Endothelial cell of umbilical vein (primary cell): ENCODE results near the gene WDR6. TPM values are rescaled to one million over a fixed set of nuclear protein-coding genes. Genes with fewer than 3 reads are reported as not detected.

Experiments used
- BruUV-seq: library from RNA; stranded (reverse); fragments of 400-500 nt; replicated peaks from 2 replicates; lab custom pipeline; 2021; lab: Mats Ljungman, UMichigan
- CTCF ChIA-PET: fragments of 300-600, 350-600 bp; sonication (Branson Sonifier 250); formaldehyde crosslinking; loops from one replicate; lab custom pipeline; 2021; ENCODE audit warnings: antibody characterized with exemption, inconsistent platforms; lab: Charles Lee
- POLR2A ChIA-PET: fragments of 300-600, 350-600 bp; sonication (Branson Sonifier 250); formaldehyde crosslinking; loops from one replicate; lab custom pipeline; 2021; ENCODE audit warnings: antibody characterized with exemption, inconsistent platforms; lab: Charles Lee
- DNase-seq: peaks from one replicate; pipeline ENCODE4 v3.0.0-alpha.2; 2011; ENCODE audit warnings: low read depth, low spot score
- FAIRE-seq: peaks from 2 replicates; lab custom pipeline; 2011; peaks lifted over from hg19 to GRCh38; lab: Jason Lieb, UNC
- H2AFZ ChIP-seq: 2 replicates; pipeline ENCODE4 v1.6.0; 2012; ENCODE audit warnings: low read depth, low read length, control low read depth, inconsistent platforms
- H3K27ac ChIP-seq: 2 replicates; pipeline ENCODE4 v1.5.1; 2011; ENCODE audit warnings: low read depth, mild to moderate bottlenecking, control low read depth, low read length, moderate library complexity; ENCODE audit not compliant: insufficient read depth
- H3K27me3 ChIP-seq, 2 experiments: 2 replicates each; pipeline versions ENCODE4 v1.6.0 to v1.6.1; 2011; ENCODE audit warnings: low read length in 2 of 2, mixed read lengths in 1 of 2; ENCODE audit not compliant: control insufficient read depth in 2 of 2, insufficient read depth in 2 of 2
- H3K36me3 ChIP-seq, 2 experiments: 2 replicates in 1 of 2; 3 replicates in 1 of 2; pipeline ENCODE4 v1.5.1; 2011; ENCODE audit warnings: low read length in 2 of 2, mild to moderate bottlenecking in 1 of 2, moderate library complexity in 1 of 2; ENCODE audit not compliant: control insufficient read depth in 2 of 2, insufficient read depth in 2 of 2; ENCODE audit errors: extremely low read depth in 1 of 2
- H3K4me1 ChIP-seq: 3 replicates; pipeline ENCODE4 v1.5.1; 2011; ENCODE audit warnings: mild to moderate bottlenecking, low read length; ENCODE audit not compliant: control insufficient read depth, insufficient read depth; ENCODE audit errors: extremely low read depth
- H3K4me2 ChIP-seq: 2 replicates; pipeline ENCODE4 v1.6.1; 2011; ENCODE audit warnings: low read length, control low read depth, mixed read lengths; ENCODE audit not compliant: insufficient read depth
- H3K4me3 ChIP-seq, 3 experiments: fragments of 200-600 bp in 1 of 3; sonication (generic), shearing (Covaris generic) in 1 of 3; replicated peaks in 1 of 3; 2 replicates each; pipeline ENCODE4 v1.5.1; 2011 to 2016; ENCODE audit warnings: control low read depth in 3 of 3, low read length in 3 of 3, mild to moderate bottlenecking in 2 of 3, inconsistent platforms in 1 of 3, low read depth in 1 of 3, moderate library complexity in 1 of 3; ENCODE audit not compliant: insufficient read depth in 1 of 3
- H3K79me2 ChIP-seq: 2 replicates; pipeline ENCODE4 v1.6.0; 2012; ENCODE audit warnings: low read length, inconsistent platforms; ENCODE audit not compliant: control insufficient read depth, insufficient read depth
- H3K9ac ChIP-seq: replicated peaks from 2 replicates; pipeline ENCODE3; 2011; ENCODE audit warnings: low read length, control low read depth; ENCODE audit not compliant: insufficient read depth; ENCODE audit errors: extremely low read depth
- H3K9me1 ChIP-seq: replicated peaks from 3 replicates; pipeline ENCODE4 v1.6.0; 2011; ENCODE audit warnings: mild to moderate bottlenecking, low read length; ENCODE audit not compliant: control insufficient read depth, insufficient read depth; ENCODE audit errors: extremely low read depth
- H3K9me3 ChIP-seq: replicated peaks from 2 replicates; pipeline ENCODE4 v1.5.1; 2012; ENCODE audit warnings: low read length, inconsistent platforms; ENCODE audit not compliant: control insufficient read depth, insufficient read depth
- H4K20me1 ChIP-seq: replicated peaks from 2 replicates; pipeline ENCODE3; 2011; ENCODE audit warnings: mild to moderate bottlenecking, low read length; ENCODE audit not compliant: control insufficient read depth, insufficient read depth; ENCODE audit errors: extremely low read depth
- EZH2 ChIP-seq: IDR thresholded peaks from 2 replicates; pipeline ENCODE4 v1.6.1; 2012; ENCODE audit warnings: borderline replicate concordance, low read depth, mild to moderate bottlenecking, moderate library complexity, low read length, inconsistent platforms; ENCODE audit not compliant: severe bottlenecking
- FOS ChIP-seq: IDR thresholded peaks from 2 replicates; pipeline ENCODE4 v1.6.1; 2011; ENCODE audit warnings: mild to moderate bottlenecking, low read length, moderate library complexity, borderline replicate concordance; ENCODE audit not compliant: insufficient read depth
- GATA2 ChIP-seq: IDR thresholded peaks from 2 replicates; pipeline ENCODE4 v1.7.0; 2011; ENCODE audit warnings: low read depth, mild to moderate bottlenecking, moderate library complexity, mixed read lengths, low read length; ENCODE audit not compliant: insufficient read length, insufficient read depth
- JUN ChIP-seq: IDR thresholded peaks from 2 replicates; pipeline ENCODE4 v1.6.1; 2011; ENCODE audit warnings: borderline replicate concordance, low read depth; ENCODE audit not compliant: insufficient read length, insufficient read depth
- MYC ChIP-seq: IDR thresholded peaks from one replicate; pipeline ENCODE4 v1.6.1; 2011; ENCODE audit warnings: mild to moderate bottlenecking, low read depth, low read length
- POLR2A ChIP-seq: IDR thresholded peaks from 2 replicates; pipeline ENCODE4 v1.6.1; 2012; ENCODE audit warnings: low read depth, mild to moderate bottlenecking, control low read depth, low read length
- POLR2AphosphoS5 ChIP-seq: IDR thresholded peaks from 2 replicates; pipeline ENCODE4 v1.6.1; 2012; ENCODE audit warnings: low read depth, mild to moderate bottlenecking, control low read depth, low read length, moderate library complexity; ENCODE audit not compliant: insufficient read depth
- dilution Hi-C: fragments of 300-500 bp; cut with MboI; formaldehyde crosslinking; loops from one replicate; pipeline ENCODE4 v1.15.0; 2019; ENCODE audit warnings: low sequenced_read_pairs; ENCODE audit not compliant: extremely low pct_ligation_motif_present
- intact Hi-C: fragments of 100-400 bp; cut with micrococcal nuclease; formaldehyde crosslinking; loops from one replicate; pipeline ENCODE4 v1.10.0; 2022
- polyA plus RNA-seq, 4 experiments: library from polyadenylated mRNA; depleted of rRNA in 3 of 4; stranded (reverse) in 3 of 4; unstranded in 1 of 4; fragments of >200 nt; gene quantifications; 2 replicates each; pipeline versions ENCODE4 v1.2.1 to v1.2.3, GENCODE V29; 2011 to 2012; ENCODE audit warnings: missing spikeins in 1 of 4
- total RNA-seq: library from RNA; stranded (reverse); gene quantifications from 2 replicates; pipeline ENCODE4 v1.2.3, GENCODE V29; 2021
- TF ChIP-seq, protein P1 (sequence below): IDR thresholded peaks from 2 replicates; pipeline ENCODE4 v1.6.1; 2011; ENCODE audit not compliant: insufficient read depth, insufficient read length
- TF ChIP-seq, protein P2 (sequence below), 2 donors: IDR thresholded peaks; 1 replicate in 1 of 2; 2 replicates in 1 of 2; pipeline ENCODE4 v1.5.1; 2011; ENCODE audit warnings: low read length in 2 of 2, mild to moderate bottlenecking in 2 of 2, moderate library complexity in 2 of 2, control low read depth in 1 of 2, inconsistent platforms in 1 of 2, low read depth in 1 of 2; ENCODE audit not compliant: insufficient read depth in 1 of 2; ENCODE audit errors: extremely low read depth in 1 of 2

WDR6 gene
- total and polyA plus RNA-seq, 2 donors (not counting 3 experiments of a cell fraction or from before 2014, with no cell fraction given), result 192 to 319 TPM

DNA sequence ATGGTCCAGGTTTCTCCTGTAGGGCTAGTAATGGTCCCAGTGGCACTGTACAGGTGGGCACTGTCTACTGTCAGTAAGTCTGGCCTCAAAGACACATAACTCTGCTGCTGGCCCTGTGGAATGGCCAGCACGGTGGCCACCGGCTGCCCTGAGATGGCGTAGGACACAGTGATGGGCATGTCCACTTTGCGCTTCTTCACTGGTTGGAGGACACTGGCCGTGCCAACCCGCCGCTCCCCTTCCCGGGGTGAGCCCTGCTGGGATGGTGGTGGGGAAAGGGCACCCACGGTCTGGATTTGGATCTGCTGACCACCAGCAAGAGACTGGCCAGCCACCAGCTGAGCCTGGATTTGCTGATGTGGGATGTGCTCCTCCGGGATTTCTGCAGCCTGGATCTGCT is 50.1 kb downstream of the WDR6 start:
- dilution Hi-C loops, result no loop called here
- Histone ChIP-seq H2AFZ (no peak overlapping the region), H3K79me2 (peaks cover 9% of the 10 kb centered on the region), H3K9ac (no peak overlapping the region), H3K4me3 (no peak overlapping the region), H3K4me1 (no peaks in the 10 kb centered on the region), H3K9me3 (no peaks in the 10 kb centered on the region), H3K4me2 (no peak overlapping the region), H3K27me3 (no peaks in the 10 kb centered on the region), H3K9me1 (no peaks in the 10 kb centered on the region), H3K36me3 (peaks cover 14 to 25% of the 10 kb centered on the region in 2 experiments), H4K20me1 (no peaks in the 10 kb centered on the region), H3K27ac (no peak overlapping the region)
- intact Hi-C loops, result no loop called here
- no peak for DNase-seq
- ChIA-PET CTCF (no interaction called here), POLR2A (no interaction called here)
- no peak for FAIRE-seq
- BruUV-seq, result TSS peak; percentile 57
- no peak for TF ChIP-seq GATA2
- TF ChIP-seq MYC, result no peak
- TF ChIP-seq POLR2AphosphoS5, result no peak
- TF ChIP-seq EZH2, result no peak
- TF ChIP-seq, protein P1, sequence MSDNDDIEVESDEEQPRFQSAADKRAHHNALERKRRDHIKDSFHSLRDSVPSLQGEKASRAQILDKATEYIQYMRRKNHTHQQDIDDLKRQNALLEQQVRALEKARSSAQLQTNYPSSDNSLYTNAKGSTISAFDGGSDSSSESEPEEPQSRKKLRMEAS, result no peak
- no peak for TF ChIP-seq FOS
- TF ChIP-seq JUN, result no peak
- no peak for TF ChIP-seq POLR2A
- TF ChIP-seq, protein P2, sequence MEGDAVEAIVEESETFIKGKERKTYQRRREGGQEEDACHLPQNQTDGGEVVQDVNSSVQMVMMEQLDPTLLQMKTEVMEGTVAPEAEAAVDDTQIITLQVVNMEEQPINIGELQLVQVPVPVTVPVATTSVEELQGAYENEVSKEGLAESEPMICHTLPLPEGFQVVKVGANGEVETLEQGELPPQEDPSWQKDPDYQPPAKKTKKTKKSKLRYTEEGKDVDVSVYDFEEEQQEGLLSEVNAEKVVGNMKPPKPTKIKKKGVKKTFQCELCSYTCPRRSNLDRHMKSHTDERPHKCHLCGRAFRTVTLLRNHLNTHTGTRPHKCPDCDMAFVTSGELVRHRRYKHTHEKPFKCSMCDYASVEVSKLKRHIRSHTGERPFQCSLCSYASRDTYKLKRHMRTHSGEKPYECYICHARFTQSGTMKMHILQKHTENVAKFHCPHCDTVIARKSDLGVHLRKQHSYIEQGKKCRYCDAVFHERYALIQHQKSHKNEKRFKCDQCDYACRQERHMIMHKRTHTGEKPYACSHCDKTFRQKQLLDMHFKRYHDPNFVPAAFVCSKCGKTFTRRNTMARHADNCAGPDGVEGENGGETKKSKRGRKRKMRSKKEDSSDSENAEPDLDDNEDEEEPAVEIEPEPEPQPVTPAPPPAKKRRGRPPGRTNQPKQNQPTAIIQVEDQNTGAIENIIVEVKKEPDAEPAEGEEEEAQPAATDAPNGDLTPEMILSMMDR (IDR thresholded peaks at IDR 0.05; ENCODE audit: extremely low read depth in 1 of 2, insufficient read depth in 1 of 2, low read depth in 1 of 2, low read length in 2 of 2), result no peak
